ENCODE measurements around the gene ZNF227.
"Not testable (repeated sequence)": the region's sequence is repeated elsewhere in the genome, so short reads cannot be mapped to it uniquely, and the experiment has no call there.

ZNF227 gene

DNA sequence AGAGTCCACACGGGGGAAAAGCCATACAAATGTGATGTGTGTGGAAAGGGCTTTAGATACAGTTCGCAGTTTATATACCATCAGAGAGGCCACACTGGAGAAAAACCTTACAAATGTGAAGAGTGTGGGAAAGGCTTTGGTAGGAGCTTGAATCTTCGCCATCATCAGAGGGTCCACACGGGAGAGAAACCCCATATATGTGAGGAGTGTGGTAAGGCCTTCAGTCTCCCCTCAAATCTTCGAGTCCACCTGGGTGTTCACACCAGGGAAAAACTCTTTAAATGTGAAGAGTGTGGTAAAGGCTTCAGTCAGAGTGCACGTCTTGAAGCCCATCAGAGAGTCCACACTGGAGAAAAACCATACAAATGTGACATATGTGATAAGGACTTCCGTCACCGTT, 24.1 kb downstream of the ZNF227 start:
- DNase-seq = no peak

DNA sequence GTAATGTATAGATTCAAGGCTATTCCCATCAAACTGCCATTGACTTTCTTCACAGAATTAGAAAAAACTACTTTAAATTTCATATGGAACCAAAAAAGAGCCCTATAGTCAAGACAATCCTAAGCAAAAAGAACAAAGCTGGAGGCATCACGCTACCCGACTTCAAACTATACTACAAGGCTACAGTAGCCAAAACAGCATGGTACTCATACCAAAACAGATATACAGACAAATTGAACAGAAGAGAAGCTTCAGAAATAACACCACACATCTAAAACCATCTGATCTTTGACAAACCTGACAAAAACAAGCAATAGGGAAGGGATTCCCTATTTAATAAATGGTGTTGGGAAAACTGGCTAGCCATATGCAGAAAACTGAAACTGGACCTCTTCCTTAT, 40.0 kb downstream of the ZNF227 start:
- not testable (repeated sequence) for DNase-seq

DNA sequence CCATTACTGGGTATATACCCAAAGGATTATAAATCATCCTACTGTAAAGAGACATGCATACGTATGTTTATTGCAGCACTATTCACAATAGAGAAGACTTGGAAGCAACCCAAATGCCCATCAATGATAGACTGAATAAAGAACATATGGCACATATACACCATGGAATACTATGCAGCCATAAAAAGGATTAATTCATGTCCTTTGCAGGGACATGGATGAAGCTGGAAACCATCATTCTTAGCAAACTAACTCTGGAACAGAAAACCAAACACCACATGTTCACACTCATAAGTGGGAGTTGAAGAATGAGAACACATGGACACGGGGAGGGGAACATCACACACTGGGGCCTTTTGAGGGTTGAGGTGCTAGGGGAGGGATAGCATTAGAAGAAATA, 41.1 kb downstream of the ZNF227 start:
- DNase-seq = not testable (repeated sequence)

DNA sequence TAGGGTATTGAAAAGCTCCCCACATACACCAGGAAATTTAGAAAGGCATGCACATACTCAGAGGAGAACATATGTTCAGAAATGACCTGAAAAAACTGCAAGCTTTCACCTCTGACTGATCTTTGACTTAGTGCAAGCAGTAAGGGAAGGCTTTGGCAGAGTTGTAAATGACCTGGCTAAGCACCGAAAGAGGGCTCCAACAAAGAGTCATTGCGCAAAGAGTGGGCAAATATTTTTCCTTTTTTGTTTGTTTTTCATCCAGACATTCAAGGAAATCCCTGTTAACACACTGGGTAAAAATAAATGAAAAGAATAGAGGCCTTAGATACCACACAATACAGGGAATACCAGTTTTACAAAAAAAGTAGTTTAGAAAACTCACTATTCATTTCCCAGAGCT, 42.2 kb downstream of the ZNF227 start:
- DNase-seq = no peak

GRCh38 chr19:44255705-44256411, 43.5 kb downstream of the ZNF227 start:
- no peak for DNase-seq

GRCh38 chr19:44258136-44258535, 45.8 kb downstream of the ZNF227 start:
- DNase-seq = no peak

- no peak for DNase-seq
These were observed 46.6 kb downstream of the ZNF227 start for GRCh38 chr19:44258835-44259413.

DNA sequence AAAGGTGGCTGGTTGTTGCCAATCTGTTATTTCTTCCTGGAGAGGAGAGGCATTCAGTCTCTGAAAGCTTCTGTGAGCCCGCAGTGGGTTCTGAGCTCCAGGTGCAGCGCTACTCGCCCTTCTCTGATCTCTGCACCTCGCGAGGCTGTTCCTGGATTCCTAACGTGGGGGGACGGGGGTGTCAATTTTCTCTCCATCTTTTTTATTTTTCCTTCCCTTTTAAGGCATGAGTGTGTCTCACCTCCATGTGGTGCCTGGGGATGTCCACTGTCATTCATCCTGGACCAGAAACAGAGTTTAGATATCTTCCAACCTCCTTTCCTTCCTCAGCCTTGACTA, 48.0 kb downstream of the ZNF227 start:
- peak in 9 of 51 donors; percentile 0 to 35 (median 3) for DNase-seq

DNA sequence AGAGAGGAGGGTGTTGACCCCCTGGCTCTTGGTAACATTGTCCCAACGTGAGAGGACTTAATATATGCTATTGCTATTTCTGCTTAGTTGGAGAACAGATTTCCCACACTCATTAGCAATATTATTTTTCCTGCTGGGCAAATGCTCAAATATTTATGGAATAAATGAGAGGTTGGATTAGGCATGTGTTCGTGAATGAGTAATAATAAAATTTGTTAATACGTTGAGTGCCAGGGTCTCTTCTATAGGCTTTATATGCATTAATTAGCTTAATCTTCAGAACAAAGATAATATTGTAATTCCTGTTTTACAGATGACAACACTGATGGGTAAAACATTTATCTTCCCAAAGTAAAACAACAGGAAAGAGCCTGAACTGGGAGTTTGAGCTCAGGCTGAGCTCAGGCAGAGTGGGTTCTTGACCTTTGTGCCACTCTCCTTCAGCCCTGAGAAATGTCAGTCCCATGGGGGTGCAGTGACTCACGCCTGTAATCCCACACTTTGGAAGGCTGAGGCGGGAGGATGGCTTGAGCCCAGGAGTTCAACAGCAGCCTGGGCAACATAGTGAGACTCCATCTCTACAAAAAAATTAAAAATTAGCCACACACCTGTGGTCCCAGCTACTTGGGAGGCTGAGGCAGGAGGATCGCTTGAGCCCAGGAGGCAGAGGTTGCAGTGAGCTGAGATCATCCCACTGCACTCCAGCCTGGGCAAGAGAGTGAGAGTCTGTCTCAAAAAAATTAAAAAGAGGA, 48.5 kb downstream of the ZNF227 start:
- DNase-seq = no peak

GRCh38 chr19:44277331-44277730, 65.0 kb downstream of the ZNF227 start:
- no peak for DNase-seq

GRCh38 chr19:44278181-44278690, 65.9 kb downstream of the ZNF227 start:
- no peak for DNase-seq

DNA sequence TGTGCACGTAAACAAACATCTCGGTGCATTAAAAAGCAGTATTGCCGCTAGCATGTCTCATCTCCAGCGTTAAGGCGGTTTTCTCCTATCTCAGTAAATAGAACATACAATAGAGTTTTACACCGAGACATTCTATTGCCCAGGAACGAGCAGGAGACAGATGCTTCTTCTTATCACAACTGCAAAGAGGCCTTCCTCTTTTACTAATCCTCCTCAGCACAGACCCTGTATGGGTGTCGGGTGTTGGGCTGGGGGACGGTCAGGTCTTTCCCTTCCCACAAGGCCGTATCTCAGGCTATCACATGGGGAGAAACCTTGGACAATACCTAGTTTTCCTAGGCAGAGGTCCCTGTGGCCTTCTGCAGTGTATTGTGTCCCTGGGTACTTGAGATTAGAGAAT, 68.6 kb downstream of the ZNF227 start:
- no peak for DNase-seq

DNA sequence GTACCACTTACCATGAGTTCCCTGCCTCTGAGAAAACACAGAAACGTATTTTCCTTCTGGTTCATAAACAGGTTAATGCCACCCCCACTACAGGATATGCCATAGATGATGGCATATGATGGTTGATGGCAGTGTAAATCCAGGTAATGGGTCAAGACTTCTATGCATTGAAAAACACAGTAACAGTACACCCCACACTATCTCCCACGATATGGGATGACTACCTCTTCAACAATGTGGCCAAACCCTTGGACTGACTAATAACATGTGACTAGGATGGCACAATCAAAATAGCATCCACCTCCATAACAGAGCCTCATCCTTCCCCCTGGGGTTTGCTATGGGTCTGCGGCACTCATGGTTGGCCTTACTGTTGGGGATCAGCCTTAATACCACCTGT, 70.5 kb downstream of the ZNF227 start:
- no peak for DNase-seq

DNA sequence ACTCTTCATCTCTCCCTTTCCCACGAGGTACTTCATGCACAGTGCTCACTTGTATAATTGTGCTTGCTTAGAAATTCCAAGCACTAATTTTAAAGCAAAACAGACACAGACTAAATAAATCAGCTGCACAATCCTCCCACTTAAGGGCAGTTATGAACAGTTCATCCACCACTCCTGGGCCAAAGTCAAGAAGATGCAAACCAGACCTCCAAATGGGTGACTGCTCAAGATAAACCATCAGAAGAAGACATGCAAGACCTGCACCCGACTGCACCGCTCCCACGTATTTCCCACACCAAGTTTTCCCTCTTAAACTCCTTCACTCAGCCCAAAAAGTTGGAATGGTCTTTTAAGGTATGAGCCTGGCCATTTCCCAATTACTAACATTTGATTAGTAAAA, 72.6 kb downstream of the ZNF227 start:
- no peak for DNase-seq

Measured in hypothalamus (tissue), 51 donors.